HepG2 (cell line): Measurements from ENCODE around the gene ANKRD39. TPM values are rescaled to one million over a fixed set of nuclear protein-coding genes. Genes with fewer than 3 reads are reported as not detected.

Source experiments
- ARID5B ChIP-seq: IDR thresholded peaks from 2 replicates; pipeline ENCODE4 v1.4.0; 2020; ENCODE audit warnings: mild to moderate bottlenecking, missing genetic modification reagents
- ASH2L ChIP-seq: fragments of 300-600, 200-600 bp; sonication (generic); IDR thresholded peaks from 2 replicates; pipeline ENCODE4 v1.7.0; 2017; ENCODE audit warnings: low read depth, mild to moderate bottlenecking, moderate library complexity, mixed read lengths, low read length; ENCODE audit not compliant: insufficient read length
- BATF2 ChIP-seq: sonication (generic); formaldehyde crosslinking; IDR thresholded peaks from 2 replicates; pipeline ENCODE4 v1.8.0; 2022; ENCODE audit warnings: mild to moderate bottlenecking, missing genetic modification reagents, moderate library complexity
- DMTF1 ChIP-seq: sonication (generic); formaldehyde crosslinking; IDR thresholded peaks from 2 replicates; pipeline ENCODE4 v1.4.0; 2020; ENCODE audit warnings: mild to moderate bottlenecking, missing genetic modification reagents
- NCOR1 ChIP-seq: fragments of 200-600 bp; sonication (generic); IDR thresholded peaks from 2 replicates; pipeline ENCODE4 v1.7.0; 2017; ENCODE audit warnings: antibody characterized with exemption, low read length, borderline replicate concordance
- NR2F6 ChIP-seq, 2 experiments: IDR thresholded peaks; 2 replicates each; pipeline ENCODE4 v1.6.1; 2016; ENCODE audit warnings: antibody characterized with exemption in 1 of 2, mild to moderate bottlenecking in 1 of 2
- PLRG1 ChIP-seq: fragments of 450-650 bp; conservative IDR thresholded peaks from 2 replicates; pipeline ENCODE4 v1.6.1; 2016
- POLR2G ChIP-seq: fragments of 200-400 bp; formaldehyde crosslinking; IDR thresholded peaks from 2 replicates; pipeline ENCODE4 v1.6.1; 2018; ENCODE audit warnings: mild to moderate bottlenecking, low read depth, low read length, moderate library complexity
- SNAPC4 ChIP-seq: sonication (generic); formaldehyde crosslinking; IDR thresholded peaks from 2 replicates; pipeline ENCODE4 v1.4.0; 2020; ENCODE audit warnings: mild to moderate bottlenecking, missing genetic modification reagents
- TBP ChIP-seq: sonication (generic); formaldehyde crosslinking; IDR thresholded peaks from 2 replicates; pipeline ENCODE4 v1.5.0; 2020; ENCODE audit warnings: missing genetic modification reagents
- ZBTB7B ChIP-seq: sonication (generic); formaldehyde crosslinking; IDR thresholded peaks from 2 replicates; pipeline ENCODE4 v1.4.0; 2020; ENCODE audit warnings: missing genetic modification reagents
- ZC3H4 ChIP-seq: sonication (generic); formaldehyde crosslinking; IDR thresholded peaks from 2 replicates; pipeline ENCODE4 v1.4.0; 2020; ENCODE audit warnings: missing genetic modification reagents, borderline replicate concordance
- ZNF230 ChIP-seq: sonication (generic); formaldehyde crosslinking; IDR thresholded peaks from 2 replicates; pipeline ENCODE4 v1.4.0; 2020; ENCODE audit warnings: mild to moderate bottlenecking, missing genetic modification reagents
- ZNF430 ChIP-seq: sonication (generic); formaldehyde crosslinking; IDR thresholded peaks from 2 replicates; pipeline ENCODE4 v1.9.0; 2021; ENCODE audit warnings: mild to moderate bottlenecking, missing genetic modification reagents
- ZNF503 ChIP-seq: sonication (generic); formaldehyde crosslinking; IDR thresholded peaks from 2 replicates; pipeline ENCODE4 v1.4.0; 2020; ENCODE audit warnings: missing genetic modification reagents
- ZNF550 ChIP-seq: sonication (generic); formaldehyde crosslinking; IDR thresholded peaks from 2 replicates; pipeline ENCODE4 v1.4.0; 2020; ENCODE audit warnings: mild to moderate bottlenecking, missing genetic modification reagents, borderline replicate concordance
- polyA plus RNA-seq, 8 experiments: library from polyadenylated mRNA; depleted of rRNA in 3 of 8; stranded (reverse) in 7 of 8; unstranded in 1 of 8; fragments of >200 nt; fragmentation: Illumina TruSeq in 4 of 8; extraction: Trizol in 4 of 8; gene quantifications; 2 replicates each; pipeline versions ENCODE4 v1.2.1 to v1.2.3, GENCODE V29; 2011 to 2016; ENCODE audit warnings: low read depth in 4 of 8, missing spikeins in 1 of 8, mixed read lengths in 1 of 8; ENCODE audit not compliant: insufficient read depth in 1 of 8
- total RNA-seq, 5 experiments: library from RNA; depleted of rRNA; stranded (reverse); fragments of >200 nt; fragmentation: Illumina TruSeq; extraction: Trizol; gene quantifications; 2 replicates each; pipeline ENCODE4 v1.2.3, GENCODE V29; 2016; ENCODE audit warnings: low read depth in 1 of 5

The ANKRD39 gene
- total and polyA plus RNA-seq, 2 of the 13 experiments (the other 11 are each of a cell fraction or from before 2014, with no cell fraction given) = 23.2 to 24.8 TPM

GRCh38 chr2:96810783-96811192 lies 47.0 kb downstream of the ANKRD39 start (continued):
- TF ChIP-seq DMTF1 (CRISPR knock-in tag) (no peak), ZNF550 (CRISPR knock-in tag) (no peak), NR2F6 (IDR thresholded peaks at IDR 0.05) (no peak), NR2F6 (CRISPR knock-in tag; IDR thresholded peaks at IDR 0.05) (no peak), POLR2G (no peak), ASH2L (peak; percentile 45), ZNF230 (CRISPR knock-in tag) (0 out of 2 replicates have a peak, but pooled peaks have one; percentile 67), TBP (CRISPR knock-in tag) (no peak), BATF2 (CRISPR knock-in tag) (no peak), NCOR1 (no peak), PLRG1 (no peak), ZBTB7B (CRISPR knock-in tag) (peak; percentile 31; the same call in 1 of the 2 replicates), ZNF430 (no peak), ZC3H4 (CRISPR knock-in tag) (no peak), ARID5B (peak; percentile 42; the same call in 1 of the 2 replicates), ZNF503 (CRISPR knock-in tag) (no peak), SNAPC4 (CRISPR knock-in tag) (no peak)
